Activated CD8-positive, alpha-beta T cell treated with anti-CD3 and anti-CD28 coated beads for 36 hours (primary cell): ENCODE data around the gene FCMR. TPM values are rescaled to one million over a fixed set of nuclear protein-coding genes. Genes with fewer than 3 reads are reported as not detected.
A peak's percentile ranks its signal among the peaks of the same experiment; 100 is the strongest.

ENCODE experiments used
- ATAC-seq: fragments of 200-7000 bp; cut with Tn5 transposase; one replicate; pipeline ENCODE4 v1.10.0; 2021; ENCODE audit warnings: mild to moderate bottlenecking, moderate library complexity
- CTCF ChIA-PET: fragments of 350-600 bp; sonication (Branson Sonifier 250); formaldehyde crosslinking; loops from one replicate; lab custom pipeline; 2021; ENCODE audit warnings: antibody characterized with exemption; lab: Charles Lee
- POLR2A ChIA-PET: fragments of 350-600 bp; sonication (Branson Sonifier 250); formaldehyde crosslinking; loops from one replicate; lab custom pipeline; 2021; ENCODE audit warnings: antibody characterized with exemption; lab: Charles Lee
- DNase-seq: peaks from one replicate; pipeline ENCODE4 v3.0.0-alpha.2; 2020
- H3K27ac Mint-ChIP-seq: one replicate; pipeline ENCODE4 v1.8.0; 2021; ENCODE audit warnings: mild to moderate bottlenecking, mixed read lengths
- H3K27me3 Mint-ChIP-seq: one replicate; pipeline ENCODE4 v1.8.0; 2021; ENCODE audit warnings: mixed read lengths
- H3K36me3 Mint-ChIP-seq: one replicate; pipeline ENCODE4 v1.8.0; 2021; ENCODE audit warnings: low read depth, mixed read lengths
- H3K4me1 Mint-ChIP-seq: one replicate; pipeline ENCODE4 v1.8.0; 2021; ENCODE audit warnings: low read depth, mixed read lengths
- H3K4me3 Mint-ChIP-seq: one replicate; pipeline ENCODE4 v1.8.0; 2021; ENCODE audit warnings: mild to moderate bottlenecking, moderate library complexity, mixed read lengths
- H3K9me3 Mint-ChIP-seq: one replicate; pipeline ENCODE4 v1.8.0; 2021; ENCODE audit warnings: mixed read lengths
- intact Hi-C: fragments of 100-400 bp; cut with micrococcal nuclease; formaldehyde crosslinking; loops from one replicate; pipeline ENCODE4 v1.10.0; 2022
- total RNA-seq, 2 experiments: library from RNA; stranded (reverse); gene quantifications; one replicate each; pipeline ENCODE4 v1.2.3, GENCODE V29; 2021
- TF ChIP-seq, protein P1 (sequence below): fragments of 200-600 bp; IDR thresholded peaks from one replicate; pipeline ENCODE4 v1.8.0; 2022; ENCODE audit warnings: antibody characterized with exemption, mild to moderate bottlenecking

FCMR gene
- total RNA-seq, 2 experiments from 2014 or later = 49.4 to 51.7 TPM

DNA sequence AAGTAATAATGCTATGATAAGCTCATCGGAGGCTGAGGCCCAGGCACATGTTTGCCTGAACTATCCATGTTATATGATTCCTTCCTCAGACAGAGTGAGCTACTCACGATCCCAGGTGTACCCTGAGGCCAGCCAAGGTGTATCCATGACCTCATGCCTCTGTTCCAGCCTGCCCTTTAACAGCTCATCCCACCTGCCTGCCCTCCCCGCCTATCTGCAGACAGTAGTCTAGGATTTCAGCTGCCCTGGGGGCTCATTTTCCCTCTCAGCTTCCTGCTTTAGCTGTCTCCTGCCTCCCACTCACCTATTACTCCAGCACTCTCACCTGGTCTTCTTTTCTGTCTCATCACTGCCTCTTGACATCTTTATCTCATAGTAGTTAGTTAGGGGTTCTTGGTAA is 26.4 kb downstream of the FCMR start:
- POLR2A ChIA-PET = interaction anchor here (1.7 to 3.3 kb wide), 2 partner anchors 11 kb away, joined by 4 to 21 read pairs; no protein-coding TSS in a partner anchor
- peak overlapping the region; percentile 3 for H3K27ac Mint-ChIP-seq
- intact Hi-C loops = no loop called here
- TF ChIP-seq, protein P1, sequence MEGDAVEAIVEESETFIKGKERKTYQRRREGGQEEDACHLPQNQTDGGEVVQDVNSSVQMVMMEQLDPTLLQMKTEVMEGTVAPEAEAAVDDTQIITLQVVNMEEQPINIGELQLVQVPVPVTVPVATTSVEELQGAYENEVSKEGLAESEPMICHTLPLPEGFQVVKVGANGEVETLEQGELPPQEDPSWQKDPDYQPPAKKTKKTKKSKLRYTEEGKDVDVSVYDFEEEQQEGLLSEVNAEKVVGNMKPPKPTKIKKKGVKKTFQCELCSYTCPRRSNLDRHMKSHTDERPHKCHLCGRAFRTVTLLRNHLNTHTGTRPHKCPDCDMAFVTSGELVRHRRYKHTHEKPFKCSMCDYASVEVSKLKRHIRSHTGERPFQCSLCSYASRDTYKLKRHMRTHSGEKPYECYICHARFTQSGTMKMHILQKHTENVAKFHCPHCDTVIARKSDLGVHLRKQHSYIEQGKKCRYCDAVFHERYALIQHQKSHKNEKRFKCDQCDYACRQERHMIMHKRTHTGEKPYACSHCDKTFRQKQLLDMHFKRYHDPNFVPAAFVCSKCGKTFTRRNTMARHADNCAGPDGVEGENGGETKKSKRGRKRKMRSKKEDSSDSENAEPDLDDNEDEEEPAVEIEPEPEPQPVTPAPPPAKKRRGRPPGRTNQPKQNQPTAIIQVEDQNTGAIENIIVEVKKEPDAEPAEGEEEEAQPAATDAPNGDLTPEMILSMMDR = no peak
- no peaks in the 10 kb centered on the region for H3K36me3 Mint-ChIP-seq
- ATAC-seq (no peak), DNase-seq (no peak)
- CTCF ChIA-PET = interaction anchor here (1.0 to 4.2 kb wide), 8 partner anchors 10 to 168 kb away, joined by 3 to 31 read pairs (median 6); partner anchors contain the start of gene IL20
- no peaks in the 10 kb centered on the region for H3K9me3 Mint-ChIP-seq
- H3K27me3 Mint-ChIP-seq = no peaks in the 10 kb centered on the region
- peaks cover 70% of the 10 kb centered on the region for H3K4me1 Mint-ChIP-seq
- no peak overlapping the region for H3K4me3 Mint-ChIP-seq

DNA sequence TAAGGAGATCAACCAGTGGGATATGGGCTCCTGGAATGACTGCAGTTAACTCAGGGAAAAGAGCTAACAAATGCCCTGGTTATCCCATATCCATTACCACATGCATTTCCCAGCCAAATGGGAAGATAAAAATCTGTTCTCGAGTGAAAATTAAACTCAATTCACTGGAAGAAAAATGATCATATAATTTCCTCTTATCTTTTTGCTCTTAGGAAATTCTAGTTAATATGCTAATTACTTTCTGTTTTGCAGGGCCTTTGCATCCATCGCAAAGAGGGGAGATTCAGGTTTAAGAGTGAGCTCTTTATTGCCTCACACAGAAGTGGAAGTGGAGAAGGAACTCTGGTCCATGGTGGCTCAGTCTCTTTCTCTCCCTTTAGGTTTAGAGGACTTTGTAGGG is 28.4 kb downstream of the FCMR start:
- ATAC-seq (no peak), DNase-seq (no peak)
- Mint-ChIP-seq H3K27me3 (no peaks in the 10 kb centered on the region), H3K9me3 (no peaks in the 10 kb centered on the region), H3K27ac (no peak overlapping the region), H3K4me3 (no peak overlapping the region), H3K36me3 (no peaks in the 10 kb centered on the region), H3K4me1 (peaks cover 76% of the 10 kb centered on the region)
- POLR2A ChIA-PET = interaction anchor here (0.7 kb wide), 1 partner anchor 38 kb away, joined by 3 read pairs; no protein-coding TSS in a partner anchor
- CTCF ChIA-PET = interaction anchor here (1.2 to 2.9 kb wide), 5 partner anchors 10 to 169 kb away, joined by 3 to 14 read pairs (median 9); partner anchors contain the start of gene IL20
- TF ChIP-seq, protein P1 = no peak
- intact Hi-C loops = no loop called here

DNA sequence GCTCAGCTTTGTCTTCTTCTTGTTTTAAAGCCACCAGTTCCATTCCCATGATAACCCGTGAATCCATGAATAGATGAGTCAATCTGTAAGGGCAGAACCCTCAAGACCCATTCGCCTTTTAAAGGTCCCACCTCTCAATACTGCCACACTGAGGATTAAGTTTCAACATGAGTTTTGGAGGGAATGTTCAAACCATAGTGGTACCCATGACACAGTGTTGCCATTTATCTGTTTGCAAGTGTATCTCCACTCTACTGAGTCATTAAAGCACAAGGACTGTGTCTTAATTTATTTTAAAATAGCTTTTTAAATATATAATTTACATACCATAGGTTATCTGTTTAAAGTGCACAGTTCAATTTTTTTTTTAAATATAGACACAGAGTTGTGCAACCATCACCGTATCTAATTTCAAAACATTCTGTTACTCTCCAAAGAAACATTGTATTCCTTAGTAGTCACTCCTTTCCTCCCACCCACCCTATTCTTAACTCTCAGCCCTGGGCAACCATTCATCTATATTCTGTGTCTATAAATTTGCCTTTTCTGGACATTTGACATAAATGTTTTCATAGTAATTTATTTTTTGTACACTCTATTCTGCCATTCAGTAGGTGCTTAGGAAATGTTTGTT is 29.3 kb downstream of the FCMR start:
- ATAC-seq (no peak), DNase-seq (no peak)
- Mint-ChIP-seq H3K27ac (no peak overlapping the region), H3K4me1 (peaks cover 70% of the 10 kb centered on the region), H3K4me3 (no peak overlapping the region), H3K36me3 (no peaks in the 10 kb centered on the region), H3K27me3 (no peaks in the 10 kb centered on the region), H3K9me3 (no peaks in the 10 kb centered on the region)
- intact Hi-C loops = no loop called here
- TF ChIP-seq, protein P1 = no peak
- CTCF ChIA-PET = interaction anchor here (1.5 to 2.9 kb wide), 4 partner anchors 9 to 168 kb away, joined by 3 to 14 read pairs (median 7); partner anchors contain the start of gene IL20
- POLR2A ChIA-PET = no interaction called here

DNA sequence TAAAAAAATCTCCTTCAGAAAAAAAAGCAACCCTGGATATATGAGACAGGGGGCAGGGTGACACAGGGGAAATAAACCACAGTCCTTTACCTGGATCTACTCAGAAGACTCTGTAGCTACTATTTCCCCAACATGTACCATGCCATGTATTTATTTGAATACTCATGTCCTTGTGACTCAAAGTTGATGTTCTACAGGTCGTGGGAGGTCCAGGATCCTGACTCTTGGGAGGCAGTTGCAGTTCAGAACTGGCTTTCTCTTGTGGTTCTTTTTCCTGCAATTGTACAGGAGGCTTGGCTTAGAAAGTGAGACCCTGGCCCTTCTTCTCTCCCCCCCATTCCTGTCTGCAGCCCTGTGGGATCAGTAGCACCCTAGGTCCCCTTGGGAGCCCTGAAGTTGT is 30.3 kb downstream of the FCMR start:
- ATAC-seq = no peak
- TF ChIP-seq, protein P1 = no peak
- Mint-ChIP-seq H3K36me3 (no peaks in the 10 kb centered on the region), H3K9me3 (no peaks in the 10 kb centered on the region), H3K4me3 (no peak overlapping the region), H3K4me1 (peaks cover 59% of the 10 kb centered on the region), H3K27ac (no peak overlapping the region), H3K27me3 (no peaks in the 10 kb centered on the region)
- ChIA-PET CTCF (interaction anchor here (1.5 to 2.9 kb wide), 4 partner anchors 8 to 42 kb away, joined by 3 to 14 read pairs (median 6); partner anchors contain the start of gene IL20), POLR2A (no interaction called here)
- intact Hi-C loops = no loop called here
- no peak for DNase-seq
